Measurements from ENCODE around the gene CAPN13.

- TF ChIP-seq, protein P1, sequence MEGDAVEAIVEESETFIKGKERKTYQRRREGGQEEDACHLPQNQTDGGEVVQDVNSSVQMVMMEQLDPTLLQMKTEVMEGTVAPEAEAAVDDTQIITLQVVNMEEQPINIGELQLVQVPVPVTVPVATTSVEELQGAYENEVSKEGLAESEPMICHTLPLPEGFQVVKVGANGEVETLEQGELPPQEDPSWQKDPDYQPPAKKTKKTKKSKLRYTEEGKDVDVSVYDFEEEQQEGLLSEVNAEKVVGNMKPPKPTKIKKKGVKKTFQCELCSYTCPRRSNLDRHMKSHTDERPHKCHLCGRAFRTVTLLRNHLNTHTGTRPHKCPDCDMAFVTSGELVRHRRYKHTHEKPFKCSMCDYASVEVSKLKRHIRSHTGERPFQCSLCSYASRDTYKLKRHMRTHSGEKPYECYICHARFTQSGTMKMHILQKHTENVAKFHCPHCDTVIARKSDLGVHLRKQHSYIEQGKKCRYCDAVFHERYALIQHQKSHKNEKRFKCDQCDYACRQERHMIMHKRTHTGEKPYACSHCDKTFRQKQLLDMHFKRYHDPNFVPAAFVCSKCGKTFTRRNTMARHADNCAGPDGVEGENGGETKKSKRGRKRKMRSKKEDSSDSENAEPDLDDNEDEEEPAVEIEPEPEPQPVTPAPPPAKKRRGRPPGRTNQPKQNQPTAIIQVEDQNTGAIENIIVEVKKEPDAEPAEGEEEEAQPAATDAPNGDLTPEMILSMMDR (IDR thresholded peaks at IDR 0.05 in 8 of 11, conservative IDR thresholded peaks at IDR 0.05 in 3 of 11) = no peak
- TF ChIP-seq POLR2A (IDR thresholded peaks at IDR 0.05) (no peak), POLR2AphosphoS5 (IDR thresholded peaks at IDR 0.05) (no peak)
Measured at GRCh38 chr2:30702694-30703093, 104.6 kb downstream of the CAPN13 start.

Data from spleen (tissue), 7 donors.